Measurements from ENCODE around the gene LARP1B.
"Not testable (repeated sequence)": the region's sequence is repeated elsewhere in the genome, so short reads cannot be mapped to it uniquely, and the experiment has no call there.

LARP1B gene

GRCh38 chr4:128060699-128061565, at the start of gene LARP1B:
LARP1B (plus strand) TSS chr4:128061312; CDS start chr4:128074952, 13,640 bp downstream.
- H3K27ac ChIP-seq: peak within 1 kb of the TSS; percentile 96
- no peak for TF ChIP-seq CTCF (conservative IDR thresholded peaks at IDR 0.05)

GRCh38 chr4:128025319-128025718, 35.8 kb upstream of the LARP1B start:
- H3K27ac ChIP-seq: no peak overlapping the region
- TF ChIP-seq CTCF (conservative IDR thresholded peaks at IDR 0.05): no peak

- no peak for TF ChIP-seq CTCF (conservative IDR thresholded peaks at IDR 0.05)
- no peak overlapping the region for H3K27ac ChIP-seq
Observed at GRCh38 chr4:128029907-128030306, 31.2 kb upstream of the LARP1B start.

- TF ChIP-seq CTCF (conservative IDR thresholded peaks at IDR 0.05): no peak
- H3K27ac ChIP-seq: no peak overlapping the region
Observed at GRCh38 chr4:128031756-128032384, 29.2 kb upstream of the LARP1B start.

- no peak for TF ChIP-seq CTCF (conservative IDR thresholded peaks at IDR 0.05)
- H3K27ac ChIP-seq: no peak overlapping the region
Observed at GRCh38 chr4:128039568-128039967, 21.5 kb upstream of the LARP1B start.

- H3K27ac ChIP-seq: not testable (repeated sequence)
Observed at GRCh38 chr4:128047019-128047418, 14.1 kb upstream of the LARP1B start.

GRCh38 chr4:128047514-128047913, 13.6 kb upstream of the LARP1B start:
- H3K27ac ChIP-seq: not testable (repeated sequence)

GRCh38 chr4:128051229-128051628, 9.9 kb upstream of the LARP1B start:
- TF ChIP-seq CTCF (conservative IDR thresholded peaks at IDR 0.05): peak; percentile 40; the same call in 1 of the 2 replicates
- not testable (repeated sequence) for H3K27ac ChIP-seq

- H3K27ac ChIP-seq: not testable (repeated sequence)
Observed at GRCh38 chr4:128054907-128055306, 6.2 kb upstream of the LARP1B start.

- not testable (repeated sequence) for H3K27ac ChIP-seq
Observed at GRCh38 chr4:128055441-128056206, 5.5 kb upstream of the LARP1B start.
